ENCODE measurements around the gene TRIM13. TPM values are rescaled to one million over a fixed set of nuclear protein-coding genes. Genes with fewer than 3 reads are reported as not detected.

Gene TRIM13
- total RNA-seq, 4 donors from 2014 or later: 21.4 to 38.6 (median 34.8) TPM

GRCh38 chr13:50037788-50038187 lies 40.9 kb downstream of the TRIM13 start:
- TF ChIP-seq CTCF (IDR thresholded peaks at IDR 0.05) (no peak), POLR2A (IDR thresholded peaks at IDR 0.05; ENCODE audit: low read depth) (no peak), EP300 (IDR thresholded peaks at IDR 0.05) (no peak), POLR2AphosphoS5 (IDR thresholded peaks at IDR 0.05) (no peak)
- no peak for DNase-seq (ENCODE audit: extremely low spot score)
- Histone ChIP-seq H3K27me3 (no peaks in the 10 kb centered on the region), H3K4me1 (peaks cover 0 to 12% (median 11%) of the 10 kb centered on the region in 4 donors), H3K4me3 (no peak overlapping the region), H3K27ac (replicated peaks in 1 of 4) (no peak overlapping the region), H3K9me3 (no peaks in the 10 kb centered on the region), H3K36me3 (peaks cover 0 to 25% (median 3%) of the 10 kb centered on the region in 4 donors)
- intact Hi-C loops (cut with DNase I): no loop called here

GRCh38 chr13:50038266-50038665 lies 41.4 kb downstream of the TRIM13 start:
- Histone ChIP-seq H3K9me3 (no peaks in the 10 kb centered on the region), H3K4me3 (no peak overlapping the region), H3K27me3 (no peaks in the 10 kb centered on the region), H3K36me3 (peaks cover 0 to 27% (median 3%) of the 10 kb centered on the region in 4 donors), H3K27ac (replicated peaks in 1 of 4) (no peak overlapping the region), H3K4me1 (peaks cover 0 to 10% (median 10%) of the 10 kb centered on the region in 4 donors)
- 97% methylated on average over 6 of the region's 6 CpGs for WGBS
- TF ChIP-seq POLR2A (IDR thresholded peaks at IDR 0.05; ENCODE audit: low read depth) (no peak), POLR2AphosphoS5 (IDR thresholded peaks at IDR 0.05) (no peak), CTCF (IDR thresholded peaks at IDR 0.05) (no peak), EP300 (IDR thresholded peaks at IDR 0.05) (no peak)
- intact Hi-C loops (cut with DNase I): no loop called here
- DNase-seq (ENCODE audit: extremely low spot score): no peak

DNA sequence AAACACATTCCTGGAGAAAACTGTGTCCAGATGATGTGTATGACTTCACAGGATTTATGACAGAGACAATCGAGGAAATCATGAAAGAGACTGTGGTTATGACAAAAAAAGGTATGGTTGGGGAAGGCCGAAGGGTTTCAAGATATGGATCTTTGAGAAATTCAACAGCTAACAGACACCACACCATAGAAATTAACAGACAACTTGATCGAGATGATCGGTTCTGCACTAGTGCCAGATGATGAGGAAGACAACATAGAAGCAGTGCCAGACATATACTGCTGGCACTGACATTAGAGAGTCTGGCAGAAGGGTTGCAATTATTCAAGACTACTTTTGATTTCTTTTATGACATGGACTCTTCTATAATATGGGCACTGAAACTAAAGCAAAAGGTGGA lies 55.6 kb downstream of the TRIM13 start:
- Histone ChIP-seq H3K9me3 (no peaks in the 10 kb centered on the region), H3K36me3 (peaks cover 0 to 15% (median 0%) of the 10 kb centered on the region in 4 donors), H3K4me1 (peaks cover 0 to 3% (median 0%) of the 10 kb centered on the region in 4 donors), H3K4me3 (no peak overlapping the region), H3K27me3 (no peaks in the 10 kb centered on the region), H3K27ac (replicated peaks in 1 of 4) (no peak overlapping the region)
- DNase-seq (ENCODE audit: extremely low spot score): no peak
- intact Hi-C loops (cut with DNase I): no loop called here
- TF ChIP-seq POLR2AphosphoS5 (IDR thresholded peaks at IDR 0.05) (no peak), EP300 (IDR thresholded peaks at IDR 0.05) (no peak), CTCF (IDR thresholded peaks at IDR 0.05) (no peak), POLR2A (IDR thresholded peaks at IDR 0.05; ENCODE audit: low read depth) (no peak)
- WGBS: 98% methylated on average over 4 of the region's 4 CpGs

DNA sequence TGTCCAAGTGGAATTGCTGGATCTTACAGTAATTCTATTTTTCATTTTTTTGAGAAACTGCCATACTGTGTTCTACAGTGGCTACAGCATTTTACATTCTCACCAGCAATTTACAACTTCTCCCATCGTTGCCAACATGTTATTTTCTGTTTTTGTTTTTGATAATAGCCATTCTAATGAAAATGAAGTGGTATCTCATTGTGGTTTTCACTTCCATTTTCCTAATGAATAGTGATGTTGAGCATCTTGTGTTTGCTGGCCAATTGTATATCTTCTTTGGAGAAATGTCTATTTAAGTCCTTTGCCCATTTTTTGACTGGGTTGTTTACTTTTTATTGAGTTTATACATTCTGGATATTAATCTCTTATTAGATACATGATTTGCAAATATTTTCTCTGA lies 57.0 kb downstream of the TRIM13 start:
- no peak overlapping the region for H3K27ac ChIP-seq (replicated peaks in 1 of 4)
- no peaks in the 10 kb centered on the region for H3K9me3 ChIP-seq
- intact Hi-C loops (cut with DNase I): no loop called here
- H3K4me1 ChIP-seq: peaks cover 0 to 3% (median 0%) of the 10 kb centered on the region in 4 donors
- TF ChIP-seq POLR2AphosphoS5 (IDR thresholded peaks at IDR 0.05) (no peak), CTCF (IDR thresholded peaks at IDR 0.05) (no peak), EP300 (IDR thresholded peaks at IDR 0.05) (no peak), POLR2A (IDR thresholded peaks at IDR 0.05; ENCODE audit: low read depth) (no peak)
- WGBS: 92% methylated on average over 1 of the region's 1 CpG
- no peaks in the 10 kb centered on the region for H3K27me3 ChIP-seq
- peaks cover 0 to 14% (median 0%) of the 10 kb centered on the region in 4 donors for H3K36me3 ChIP-seq
- DNase-seq (ENCODE audit: extremely low spot score): no peak
- H3K4me3 ChIP-seq: no peak overlapping the region

DNA sequence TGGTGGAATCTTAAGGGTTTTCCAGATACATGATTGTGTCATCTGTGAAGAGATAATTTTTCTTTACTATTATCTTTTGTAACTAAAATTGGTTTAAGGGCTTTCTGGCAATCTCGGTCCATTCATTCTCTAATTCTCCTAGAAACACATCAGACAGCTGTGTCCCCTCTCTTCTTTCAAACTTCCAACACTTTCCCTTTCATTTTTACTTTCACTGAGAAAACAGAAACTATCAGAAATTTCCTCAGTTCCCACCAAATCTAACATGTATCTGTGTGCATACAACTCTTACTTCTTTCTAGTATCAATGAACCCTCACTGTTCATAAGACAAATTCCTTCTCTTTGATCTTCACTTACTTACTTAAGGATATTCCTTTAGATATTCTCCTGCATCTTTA lies 58.6 kb downstream of the TRIM13 start:
- 77% methylated on average over 1 of the region's 1 CpG for whole genome bisulfite sequencing
- Histone ChIP-seq H3K27me3 (no peaks in the 10 kb centered on the region), H3K4me3 (no peak overlapping the region), H3K9me3 (no peaks in the 10 kb centered on the region), H3K4me1 (no peaks in the 10 kb centered on the region), H3K27ac (replicated peaks in 1 of 4) (no peak overlapping the region), H3K36me3 (peaks cover 0 to 19% (median 0%) of the 10 kb centered on the region in 4 donors)
- DNase-seq (ENCODE audit: extremely low spot score): no peak
- TF ChIP-seq POLR2A (IDR thresholded peaks at IDR 0.05; ENCODE audit: low read depth): no peak
- TF ChIP-seq POLR2AphosphoS5 (IDR thresholded peaks at IDR 0.05): no peak
- TF ChIP-seq EP300 (IDR thresholded peaks at IDR 0.05): no peak
- no peak for TF ChIP-seq CTCF (IDR thresholded peaks at IDR 0.05)
- intact Hi-C loops (cut with DNase I): no loop called here
